A673 (cell line): ENCODE results near the gene GRIK5.

ENCODE experiments used
- EZH2 ChIP-seq: fragments of 200-600 bp; sonication (generic); IDR thresholded peaks from 2 replicates; pipeline ENCODE4 v1.6.1; 2017; ENCODE audit warnings: borderline replicate concordance, low read depth, mild to moderate bottlenecking, mixed read lengths, antibody characterized with exemption, low read length; ENCODE audit not compliant: poor library complexity, severe bottlenecking
- TF ChIP-seq, protein P1 (sequence below): fragments of 300-800, 200-600 bp; sonication (generic); conservative IDR thresholded peaks from 2 replicates; pipeline ENCODE4 v1.5.1; 2017; ENCODE audit warnings: low read depth, mild to moderate bottlenecking, antibody characterized with exemption, low read length, moderate library complexity, mixed read lengths

DNA sequence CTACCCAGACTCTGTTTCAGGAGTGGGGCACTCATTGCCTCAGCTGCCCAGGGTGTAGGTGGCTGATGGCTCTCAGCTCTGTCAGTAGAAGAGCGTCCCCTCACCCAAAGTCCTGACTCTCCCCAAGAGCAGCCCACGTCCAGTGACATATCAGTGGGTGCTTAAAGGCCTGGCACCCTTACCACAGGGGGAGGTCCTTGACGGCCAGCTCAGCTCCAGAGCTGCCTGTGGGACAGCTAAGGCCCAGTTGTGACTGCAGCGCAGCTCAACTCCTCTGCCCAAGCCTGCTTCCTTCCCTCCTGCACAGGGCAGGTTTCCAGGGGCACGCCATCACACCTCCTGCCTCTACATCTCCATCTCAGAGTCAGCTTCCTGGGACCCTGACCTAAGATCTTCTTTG, 32.4 kb downstream of the GRIK5 start:
- TF ChIP-seq, protein P1, sequence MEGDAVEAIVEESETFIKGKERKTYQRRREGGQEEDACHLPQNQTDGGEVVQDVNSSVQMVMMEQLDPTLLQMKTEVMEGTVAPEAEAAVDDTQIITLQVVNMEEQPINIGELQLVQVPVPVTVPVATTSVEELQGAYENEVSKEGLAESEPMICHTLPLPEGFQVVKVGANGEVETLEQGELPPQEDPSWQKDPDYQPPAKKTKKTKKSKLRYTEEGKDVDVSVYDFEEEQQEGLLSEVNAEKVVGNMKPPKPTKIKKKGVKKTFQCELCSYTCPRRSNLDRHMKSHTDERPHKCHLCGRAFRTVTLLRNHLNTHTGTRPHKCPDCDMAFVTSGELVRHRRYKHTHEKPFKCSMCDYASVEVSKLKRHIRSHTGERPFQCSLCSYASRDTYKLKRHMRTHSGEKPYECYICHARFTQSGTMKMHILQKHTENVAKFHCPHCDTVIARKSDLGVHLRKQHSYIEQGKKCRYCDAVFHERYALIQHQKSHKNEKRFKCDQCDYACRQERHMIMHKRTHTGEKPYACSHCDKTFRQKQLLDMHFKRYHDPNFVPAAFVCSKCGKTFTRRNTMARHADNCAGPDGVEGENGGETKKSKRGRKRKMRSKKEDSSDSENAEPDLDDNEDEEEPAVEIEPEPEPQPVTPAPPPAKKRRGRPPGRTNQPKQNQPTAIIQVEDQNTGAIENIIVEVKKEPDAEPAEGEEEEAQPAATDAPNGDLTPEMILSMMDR = no peak
- TF ChIP-seq EZH2 = no peak
